Measurements from ENCODE around the gene THUMPD2.
"Not testable (repeated sequence)": the region's sequence is repeated elsewhere in the genome, so short reads cannot be mapped to it uniquely, and the experiment has no call there.

THUMPD2 gene

GRCh38 chr2:39730685-39731302 is 48.3 kb downstream of the THUMPD2 start:
- no peak overlapping the region for H3K4me3 ChIP-seq (replicated peaks; ENCODE audit: low read depth, low read length)
- DNase-seq (ENCODE audit: extremely low read depth, low read depth): no peak
- TF ChIP-seq CTCF (IDR thresholded peaks at IDR 0.05; ENCODE audit: low read depth, low read length, missing control alignments): peak; percentile 51

GRCh38 chr2:39730276-39730675 is 48.8 kb downstream of the THUMPD2 start:
- no peak overlapping the region for H3K4me3 ChIP-seq (replicated peaks; ENCODE audit: low read depth, low read length)
- DNase-seq (ENCODE audit: extremely low read depth, low read depth): no peak
- TF ChIP-seq CTCF (IDR thresholded peaks at IDR 0.05; ENCODE audit: low read depth, low read length, missing control alignments): no peak

- TF ChIP-seq CTCF (IDR thresholded peaks at IDR 0.05; ENCODE audit: low read depth, low read length, missing control alignments): peak; percentile 85
- DNase-seq (ENCODE audit: extremely low read depth, low read depth): no peak
- no peak overlapping the region for H3K4me3 ChIP-seq (replicated peaks; ENCODE audit: low read depth, low read length)
Measured at GRCh38 chr2:39728941-39729351, 50.1 kb downstream of the THUMPD2 start.

GRCh38 chr2:39728085-39728484 is 51.0 kb downstream of the THUMPD2 start:
- not testable (repeated sequence) for DNase-seq (ENCODE audit: extremely low read depth, low read depth)

GRCh38 chr2:39725401-39725800 is 53.7 kb downstream of the THUMPD2 start:
- peak; percentile 44 for DNase-seq (ENCODE audit: extremely low read depth, low read depth)
- no peak for TF ChIP-seq CTCF (IDR thresholded peaks at IDR 0.05; ENCODE audit: low read depth, low read length, missing control alignments)

More at GRCh38 chr2:39728085-39728484, 51.0 kb downstream of the THUMPD2 start:
- H3K4me3 ChIP-seq (replicated peaks; ENCODE audit: low read depth, low read length): not testable (repeated sequence)

GRCh38 chr2:39724828-39725144 is 54.3 kb downstream of the THUMPD2 start:
- no peak overlapping the region for H3K4me3 ChIP-seq (replicated peaks; ENCODE audit: low read depth, low read length)
- TF ChIP-seq CTCF (IDR thresholded peaks at IDR 0.05; ENCODE audit: low read depth, low read length, missing control alignments): no peak
- DNase-seq (ENCODE audit: extremely low read depth, low read depth): no peak

More at GRCh38 chr2:39725401-39725800, 53.7 kb downstream of the THUMPD2 start:
- H3K4me3 ChIP-seq (replicated peaks; ENCODE audit: low read depth, low read length): no peak overlapping the region

GRCh38 chr2:39723946-39724827 is 54.9 kb downstream of the THUMPD2 start:
- no peak overlapping the region for H3K4me3 ChIP-seq (replicated peaks; ENCODE audit: low read depth, low read length)
- DNase-seq (ENCODE audit: extremely low read depth, low read depth): no peak
- no peak for TF ChIP-seq CTCF (IDR thresholded peaks at IDR 0.05; ENCODE audit: low read depth, low read length, missing control alignments)

Measured in HFF-Myc (cell line).